Measurements from ENCODE around the gene MYLK4.

MYLK4 gene

GRCh38 chr6:2750832-2751231, at the start of gene MYLK4:
Gene MYLK4, minus strand, starts transcription at chr6:2750922. Its CDS starts 1,628 bp downstream, at chr6:2749294.
- DNase-seq (ENCODE audit: low read depth in 2 of 2), result no peak

- DNase-seq (ENCODE audit: low read depth in 2 of 2), result no peak
Observed at GRCh38 chr6:2799936-2800527, 49.3 kb upstream of the MYLK4 start.

GRCh38 chr6:2798586-2799134, 47.9 kb upstream of the MYLK4 start:
- no peak for DNase-seq (ENCODE audit: low read depth in 2 of 2)

GRCh38 chr6:2797564-2798031, 46.9 kb upstream of the MYLK4 start:
- no peak for DNase-seq (ENCODE audit: low read depth in 2 of 2)

GRCh38 chr6:2796861-2797260, 46.1 kb upstream of the MYLK4 start:
- DNase-seq (ENCODE audit: low read depth in 2 of 2), result no peak

- DNase-seq (ENCODE audit: low read depth in 2 of 2), result no peak
Observed at GRCh38 chr6:2795956-2796355, 45.2 kb upstream of the MYLK4 start.

GRCh38 chr6:2795162-2795561, 44.4 kb upstream of the MYLK4 start:
- DNase-seq (ENCODE audit: low read depth in 2 of 2), result no peak

- no peak for DNase-seq (ENCODE audit: low read depth in 2 of 2)
Observed at GRCh38 chr6:2794171-2794730, 43.5 kb upstream of the MYLK4 start.

- no peak for DNase-seq (ENCODE audit: low read depth in 2 of 2)
Observed at GRCh38 chr6:2793534-2794151, 42.9 kb upstream of the MYLK4 start.

- DNase-seq (ENCODE audit: low read depth in 2 of 2), result no peak
Observed at GRCh38 chr6:2792330-2793110, 41.8 kb upstream of the MYLK4 start.

GRCh38 chr6:2791450-2791974, 40.8 kb upstream of the MYLK4 start:
- no peak for DNase-seq (ENCODE audit: low read depth in 2 of 2)

GRCh38 chr6:2790588-2791449, 40.1 kb upstream of the MYLK4 start:
- no peak for DNase-seq (ENCODE audit: low read depth in 2 of 2)

GRCh38 chr6:2786269-2786668, 35.5 kb upstream of the MYLK4 start:
- no peak for DNase-seq (ENCODE audit: low read depth in 2 of 2)

GRCh38 chr6:2784930-2785329, 34.2 kb upstream of the MYLK4 start:
- no peak for DNase-seq (ENCODE audit: low read depth in 2 of 2)

GRCh38 chr6:2784061-2784460, 33.3 kb upstream of the MYLK4 start:
- no peak for DNase-seq (ENCODE audit: low read depth in 2 of 2)

GRCh38 chr6:2783188-2783963, 32.7 kb upstream of the MYLK4 start:
- DNase-seq (ENCODE audit: low read depth in 2 of 2), result no peak

GRCh38 chr6:2782825-2783187, 32.1 kb upstream of the MYLK4 start:
- no peak for DNase-seq (ENCODE audit: low read depth in 2 of 2)

- DNase-seq (ENCODE audit: low read depth in 2 of 2), result no peak
Observed at GRCh38 chr6:2782356-2782708, 31.6 kb upstream of the MYLK4 start.

- no peak for DNase-seq (ENCODE audit: low read depth in 2 of 2)
Observed at GRCh38 chr6:2781685-2782355, 31.1 kb upstream of the MYLK4 start.
